Heart left ventricle (tissue), 13 donors: ENCODE measurements around the gene RTN4RL2.

Experiments
- CTCF ChIP-seq, 12 donors: fragments of 200-600 bp; sonication (generic) in 4 of 12; IDR thresholded peaks; one replicate each; pipeline versions ENCODE4 v1.5.0 to v1.8.0; 2018 to 2022; ENCODE audit warnings: antibody characterized with exemption in 12 of 12, mild to moderate bottlenecking in 5 of 12
- POLR2A ChIP-seq, 2 donors: fragments of 450-650 bp; IDR thresholded peaks; one replicate each; pipeline ENCODE4 v1.6.1; 2017; ENCODE audit warnings: antibody characterized with exemption in 2 of 2, mild to moderate bottlenecking in 2 of 2, moderate library complexity in 2 of 2
- donor health status: ischemic (EF 13 %, LVEDD 7.1; RV severe dilation, severe dysfunction).
- donor health status: DM: no; HTN: yes; CAD: no.
- donor health status: DM: no; HTN: no; CAD: no.
- donor health status: ischemic (EF 25% LVEDD 6.9; RV normal size, moderate dysfunction).
- donor health status: ischemic (EF 25% LVEDD 5.7; RV mildly dilated, moderate dysfunction).
- donor health status: ischemic (EF 35%, LVEDD 5.7; RV mildly dilated, moderate dysfunction).
- donor health status: nonischemic (EF 11% LVEDD 7.7; RV severe dilation, severe dysfunction).
- donor health status: DM: yes; HTN: yes; CAD: no.
- donor health status: PGD.
- donor health status: ischemic (EF 29% LVEDD 5.4; RV normal size, mild dysfunction).
- donor health status: nonischemic (EF 23%, LVEDD 6.1; RV moderate dilation, normal function).

DNA sequence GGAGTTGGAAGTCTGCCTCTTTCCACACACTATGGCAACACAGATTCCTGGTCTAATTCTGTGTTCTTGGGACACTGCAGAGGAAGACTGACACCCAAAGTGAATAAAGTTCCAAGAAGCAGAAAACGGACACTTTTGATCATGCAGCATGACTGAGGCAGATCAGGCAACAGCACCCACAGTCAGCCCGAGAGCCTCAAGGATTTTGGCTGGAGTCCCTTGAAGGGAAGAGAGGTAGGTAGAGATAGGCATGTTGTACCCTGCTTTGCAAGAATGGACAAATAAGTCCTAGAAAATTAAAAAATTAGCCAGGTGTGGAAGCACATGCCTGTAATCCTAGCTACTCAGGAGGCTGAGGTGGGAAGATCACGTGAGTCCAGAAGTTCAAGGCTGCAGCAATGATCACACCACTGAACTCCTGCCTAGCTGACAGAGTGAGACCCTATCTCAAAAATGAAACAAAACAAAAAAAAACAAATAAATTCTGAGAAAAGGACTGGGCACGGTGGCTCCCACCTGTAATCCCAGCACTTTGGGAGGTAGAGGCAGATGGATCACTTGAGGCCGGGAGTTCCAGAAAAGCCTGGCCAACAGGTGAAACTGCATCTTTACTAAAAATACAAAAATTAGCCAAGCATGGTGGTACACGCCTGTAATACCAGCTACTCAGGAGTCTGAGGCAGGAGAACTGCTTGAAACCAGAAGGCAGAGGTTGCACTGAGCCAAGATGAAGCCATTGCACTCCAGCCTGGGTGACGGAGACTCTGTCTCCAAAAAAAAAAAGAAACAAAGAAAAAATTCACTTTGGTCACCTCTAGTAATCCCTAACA lies 48.2 kb downstream of the RTN4RL2 start:
- TF ChIP-seq CTCF (IDR thresholded peaks at IDR 0.05) (no peak), POLR2A (IDR thresholded peaks at IDR 0.05) (no peak)
